Measurements from ENCODE around the gene FBXW11. TPM values are rescaled to one million over a fixed set of nuclear protein-coding genes. Genes with fewer than 3 reads are reported as not detected.
A peak's percentile ranks its signal among the peaks of the same experiment; 100 is the strongest.

FBXW11 gene
- total and polyA plus RNA-seq, 2 of the 13 experiments (the other 11 are each of a cell fraction or from before 2014, with no cell fraction given): 31.7 to 53.6 TPM

GRCh38 chr5:171839112-171839511 lies 167.3 kb downstream of the FBXW11 start:
- no peaks in the 10 kb centered on the region for H3K9me3 ChIP-seq (ENCODE audit: low read length)
- DNase-seq (ENCODE audit: low spot score): no peak
- CTCF ChIA-PET (ENCODE audit: low intra/inter-chr PET ratio, low total read pairs): no interaction called here
- no peak overlapping the region for H3K27ac ChIP-seq (ENCODE audit: extremely low read length, insufficient read depth, low read length)
- H3K4me1 ChIP-seq (ENCODE audit: insufficient read depth, low read length): no peaks in the 10 kb centered on the region
- H3K4me2 ChIP-seq (ENCODE audit: low read depth, low read length): no peak overlapping the region
- peaks cover 0 to 2% of the 10 kb centered on the region in 2 experiments; a peak in 1 of 5 replicates for H3K27me3 ChIP-seq (ENCODE audit: control insufficient read depth in 1 of 2, insufficient read depth in 2 of 2, low read length in 2 of 2)
- H2AFZ ChIP-seq (ENCODE audit: low read length): no peak overlapping the region
- H3K79me2 ChIP-seq (ENCODE audit: insufficient read depth, low read length): no peaks in the 10 kb centered on the region
- FAIRE-seq: no peak
- H3K4me3 ChIP-seq (replicated peaks in 1 of 3; ENCODE audit: insufficient read depth in 1 of 3, low read depth in 2 of 3, low read length in 3 of 3): no peak overlapping the region
- BruUV-seq (replicated peaks): no TSS peak
- 3% methylated on average over 2 of the region's 2 CpGs for WGBS (ENCODE audit: low lambda C conversion rate)
- no peak for ATAC-seq
- no peaks in the 10 kb centered on the region for H4K20me1 ChIP-seq (ENCODE audit: insufficient read depth, low read length)
- H3K9ac ChIP-seq (ENCODE audit: insufficient read depth, low read depth, low read length): no peak overlapping the region
- POLR2A ChIA-PET: no interaction called here
- in situ Hi-C loops (cut with HindIII; ENCODE audit: extremely low pct_ligation_motif_present, low pct_unique_long_range_greater_than_20kb): no loop called here
- intact Hi-C loops (cut with micrococcal nuclease; ENCODE audit: unreplicated experiment): no loop called here
- TF ChIP-seq SOX5 (CRISPR knock-in tag; IDR thresholded peaks at IDR 0.05; ENCODE audit: borderline replicate concordance) (no peak), ZNF329 (CRISPR knock-in tag; IDR thresholded peaks at IDR 0.05; ENCODE audit: low read depth) (peak; percentile 97)
- H3K36me3 ChIP-seq (replicated peaks in 1 of 2; ENCODE audit: control insufficient read depth in 1 of 2, insufficient read depth in 2 of 2, low read length in 2 of 2): no peaks in the 10 kb centered on the region

GRCh38 chr5:171838066-171838465 lies 168.4 kb downstream of the FBXW11 start:
- Histone ChIP-seq H3K4me3 (replicated peaks in 1 of 3; ENCODE audit: insufficient read depth in 1 of 3, low read depth in 2 of 3, low read length in 3 of 3) (no peak overlapping the region), H3K4me1 (ENCODE audit: insufficient read depth, low read length) (no peaks in the 10 kb centered on the region), H3K27ac (ENCODE audit: extremely low read length, insufficient read depth, low read length) (no peak overlapping the region), H3K27me3 (ENCODE audit: control insufficient read depth in 1 of 2, insufficient read depth in 2 of 2, low read length in 2 of 2) (peaks cover 0 to 2% of the 10 kb centered on the region in 2 experiments; a peak in 1 of 5 replicates), H3K36me3 (replicated peaks in 1 of 2; ENCODE audit: control insufficient read depth in 1 of 2, insufficient read depth in 2 of 2, low read length in 2 of 2) (no peaks in the 10 kb centered on the region), H4K20me1 (ENCODE audit: insufficient read depth, low read length) (no peaks in the 10 kb centered on the region), H3K4me2 (ENCODE audit: low read depth, low read length) (no peak overlapping the region), H2AFZ (ENCODE audit: low read length) (no peak overlapping the region), H3K9me3 (ENCODE audit: low read length) (no peaks in the 10 kb centered on the region), H3K9ac (ENCODE audit: insufficient read depth, low read depth, low read length) (no peak overlapping the region), H3K79me2 (ENCODE audit: insufficient read depth, low read length) (no peaks in the 10 kb centered on the region)
- no peak for DNase-seq (ENCODE audit: low spot score)
- ChIA-PET POLR2A (no interaction called here), CTCF (ENCODE audit: low intra/inter-chr PET ratio, low total read pairs) (no interaction called here)
- BruUV-seq (replicated peaks): no TSS peak
- intact Hi-C loops (cut with micrococcal nuclease; ENCODE audit: unreplicated experiment) (no loop called here), in situ Hi-C loops (cut with HindIII; ENCODE audit: extremely low pct_ligation_motif_present, low pct_unique_long_range_greater_than_20kb) (no loop called here)
- 43% methylated on average over 8 of the region's 12 CpGs for whole genome bisulfite sequencing (ENCODE audit: low lambda C conversion rate)
- FAIRE-seq: no peak
- no peak for ATAC-seq
- TF ChIP-seq ZBTB49 (CRISPR knock-in tag; IDR thresholded peaks at IDR 0.05; ENCODE audit: borderline replicate concordance): no peak
- no peak for TF ChIP-seq TAF15 (IDR thresholded peaks at IDR 0.05; ENCODE audit: low read depth, low read length, poor library complexity, severe bottlenecking)
- TF ChIP-seq SP1 (IDR thresholded peaks at IDR 0.05): no peak
- TF ChIP-seq SP1 (CRISPR knock-in tag; IDR thresholded peaks at IDR 0.05): no peak
- TF ChIP-seq, protein P1, sequence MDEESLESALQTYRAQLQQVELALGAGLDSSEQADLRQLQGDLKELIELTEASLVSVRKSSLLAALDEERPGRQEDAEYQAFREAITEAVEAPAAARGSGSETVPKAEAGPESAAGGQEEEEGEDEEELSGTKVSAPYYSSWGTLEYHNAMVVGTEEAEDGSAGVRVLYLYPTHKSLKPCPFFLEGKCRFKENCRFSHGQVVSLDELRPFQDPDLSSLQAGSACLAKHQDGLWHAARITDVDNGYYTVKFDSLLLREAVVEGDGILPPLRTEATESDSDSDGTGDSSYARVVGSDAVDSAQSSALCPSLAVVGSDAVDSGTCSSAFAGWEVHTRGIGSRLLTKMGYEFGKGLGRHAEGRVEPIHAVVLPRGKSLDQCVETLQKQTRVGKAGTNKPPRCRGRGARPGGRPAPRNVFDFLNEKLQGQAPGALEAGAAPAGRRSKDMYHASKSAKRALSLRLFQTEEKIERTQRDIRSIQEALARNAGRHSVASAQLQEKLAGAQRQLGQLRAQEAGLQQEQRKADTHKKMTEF (CRISPR knock-in tag; IDR thresholded peaks at IDR 0.05): no peak
- no peak for TF ChIP-seq ZNF24 (IDR thresholded peaks at IDR 0.05)
- no peak for TF ChIP-seq ZNF33A (CRISPR knock-in tag; IDR thresholded peaks at IDR 0.05; ENCODE audit: borderline replicate concordance)
- TF ChIP-seq, protein P2, sequence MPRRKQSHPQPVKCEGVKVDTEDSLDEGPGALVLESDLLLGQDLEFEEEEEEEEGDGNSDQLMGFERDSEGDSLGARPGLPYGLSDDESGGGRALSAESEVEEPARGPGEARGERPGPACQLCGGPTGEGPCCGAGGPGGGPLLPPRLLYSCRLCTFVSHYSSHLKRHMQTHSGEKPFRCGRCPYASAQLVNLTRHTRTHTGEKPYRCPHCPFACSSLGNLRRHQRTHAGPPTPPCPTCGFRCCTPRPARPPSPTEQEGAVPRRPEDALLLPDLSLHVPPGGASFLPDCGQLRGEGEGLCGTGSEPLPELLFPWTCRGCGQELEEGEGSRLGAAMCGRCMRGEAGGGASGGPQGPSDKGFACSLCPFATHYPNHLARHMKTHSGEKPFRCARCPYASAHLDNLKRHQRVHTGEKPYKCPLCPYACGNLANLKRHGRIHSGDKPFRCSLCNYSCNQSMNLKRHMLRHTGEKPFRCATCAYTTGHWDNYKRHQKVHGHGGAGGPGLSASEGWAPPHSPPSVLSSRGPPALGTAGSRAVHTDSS (CRISPR knock-in tag; conservative IDR thresholded peaks at IDR 0.05): no peak
- TF ChIP-seq ZNF207 (IDR thresholded peaks at IDR 0.05; ENCODE audit: borderline replicate concordance): no peak
- TF ChIP-seq, protein P3, sequence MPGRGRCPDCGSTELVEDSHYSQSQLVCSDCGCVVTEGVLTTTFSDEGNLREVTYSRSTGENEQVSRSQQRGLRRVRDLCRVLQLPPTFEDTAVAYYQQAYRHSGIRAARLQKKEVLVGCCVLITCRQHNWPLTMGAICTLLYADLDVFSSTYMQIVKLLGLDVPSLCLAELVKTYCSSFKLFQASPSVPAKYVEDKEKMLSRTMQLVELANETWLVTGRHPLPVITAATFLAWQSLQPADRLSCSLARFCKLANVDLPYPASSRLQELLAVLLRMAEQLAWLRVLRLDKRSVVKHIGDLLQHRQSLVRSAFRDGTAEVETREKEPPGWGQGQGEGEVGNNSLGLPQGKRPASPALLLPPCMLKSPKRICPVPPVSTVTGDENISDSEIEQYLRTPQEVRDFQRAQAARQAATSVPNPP (CRISPR knock-in tag; IDR thresholded peaks at IDR 0.05): no peak
- no peak for TF ChIP-seq TAF1 (CRISPR knock-in tag; IDR thresholded peaks at IDR 0.05)

Data from HepG2 (cell line).